Transverse colon (tissue), 4 donors: ENCODE results near the gene CYB5D1.

Source experiments
- EP300 ChIP-seq: sonication (generic); formaldehyde crosslinking; IDR thresholded peaks from one replicate; pipeline ENCODE4 v1.6.1; 2017; ENCODE audit warnings: antibody characterized with exemption, low read depth
- POLR2A ChIP-seq: fragments of 450-650 bp; IDR thresholded peaks from one replicate; pipeline ENCODE4 v1.6.1; 2016; ENCODE audit warnings: antibody characterized with exemption, mild to moderate bottlenecking, moderate library complexity
- POLR2AphosphoS5 ChIP-seq, 3 donors: sonication (generic); formaldehyde crosslinking; IDR thresholded peaks; one replicate each; pipeline ENCODE4 v1.6.1; 2016; ENCODE audit warnings: antibody characterized with exemption in 3 of 3
- TF ChIP-seq, protein P1 (sequence below), 5 experiments: fragments of 200-600 bp in 3 of 5; fragments of 450-650 bp in 2 of 5; sonication (generic) in 3 of 5; IDR thresholded peaks; 1 replicate in 2 of 5; 2 replicates in 3 of 5; pipeline ENCODE4 v1.5.1; 2016 to 2017; ENCODE audit warnings: antibody characterized with exemption in 5 of 5, inconsistent platforms in 3 of 5, mild to moderate bottlenecking in 2 of 5, moderate library complexity in 1 of 5

DNA sequence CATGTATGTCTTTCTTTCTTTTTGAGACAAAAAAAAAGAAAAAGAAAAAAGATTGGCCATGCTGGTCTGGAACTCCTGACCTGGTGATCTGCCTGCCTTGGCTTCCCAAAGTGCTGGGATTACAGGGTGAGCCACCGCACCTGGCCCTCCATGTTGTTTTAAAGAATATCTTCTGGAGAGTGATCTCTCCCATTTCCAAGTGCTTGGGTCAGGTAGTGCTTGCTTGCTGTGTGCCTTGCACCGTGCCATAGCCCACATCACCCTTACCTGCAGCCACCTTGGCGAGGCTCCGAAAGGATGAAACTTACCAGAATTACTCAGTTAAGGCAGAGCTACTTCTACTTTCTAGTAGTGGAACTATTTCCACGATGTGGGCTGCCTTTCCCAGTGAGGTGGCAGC, 42.8 kb upstream of the CYB5D1 start:
- TF ChIP-seq POLR2A (no peak), POLR2AphosphoS5 (IDR thresholded peaks at IDR 0.05) (no peak), EP300 (no peak)
- TF ChIP-seq, protein P1, sequence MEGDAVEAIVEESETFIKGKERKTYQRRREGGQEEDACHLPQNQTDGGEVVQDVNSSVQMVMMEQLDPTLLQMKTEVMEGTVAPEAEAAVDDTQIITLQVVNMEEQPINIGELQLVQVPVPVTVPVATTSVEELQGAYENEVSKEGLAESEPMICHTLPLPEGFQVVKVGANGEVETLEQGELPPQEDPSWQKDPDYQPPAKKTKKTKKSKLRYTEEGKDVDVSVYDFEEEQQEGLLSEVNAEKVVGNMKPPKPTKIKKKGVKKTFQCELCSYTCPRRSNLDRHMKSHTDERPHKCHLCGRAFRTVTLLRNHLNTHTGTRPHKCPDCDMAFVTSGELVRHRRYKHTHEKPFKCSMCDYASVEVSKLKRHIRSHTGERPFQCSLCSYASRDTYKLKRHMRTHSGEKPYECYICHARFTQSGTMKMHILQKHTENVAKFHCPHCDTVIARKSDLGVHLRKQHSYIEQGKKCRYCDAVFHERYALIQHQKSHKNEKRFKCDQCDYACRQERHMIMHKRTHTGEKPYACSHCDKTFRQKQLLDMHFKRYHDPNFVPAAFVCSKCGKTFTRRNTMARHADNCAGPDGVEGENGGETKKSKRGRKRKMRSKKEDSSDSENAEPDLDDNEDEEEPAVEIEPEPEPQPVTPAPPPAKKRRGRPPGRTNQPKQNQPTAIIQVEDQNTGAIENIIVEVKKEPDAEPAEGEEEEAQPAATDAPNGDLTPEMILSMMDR (IDR thresholded peaks at IDR 0.05) = no peak
